ENCODE measurements around the gene NXPE2.
"Not testable (repeated sequence)": the region's sequence is repeated elsewhere in the genome, so short reads cannot be mapped to it uniquely, and the experiment has no call there.

- not testable (repeated sequence) for TF ChIP-seq CTCF, POLR2AphosphoS5, POLR2A (IDR thresholded peaks at IDR 0.05)
Observed at GRCh38 chr11:114639440-114639839, 38.9 kb upstream of the NXPE2 start.
